Eye (tissue), 1 donor: ENCODE results near the gene TIFAB.
"Not testable (repeated sequence)": the region's sequence is repeated elsewhere in the genome, so short reads cannot be mapped to it uniquely, and the experiment has no call there.

Experiments used
- DNase-seq: peaks from one replicate; pipeline ENCODE4 v3.0.0-alpha.2; 2015

TIFAB gene

GRCh38 chr5:135452321-135453030 lies at the start of gene TIFAB:
TIFAB (minus strand) TSS chr5:135452351; CDS start chr5:135449939, 2,412 bp downstream.
- no peak for DNase-seq

GRCh38 chr5:135498637-135498995 lies 46.5 kb upstream of the TIFAB start:
- no peak for DNase-seq

- peak; percentile 62 for DNase-seq
Measured at GRCh38 chr5:135497971-135498636, 46.0 kb upstream of the TIFAB start.

- not testable (repeated sequence) for DNase-seq
Measured at GRCh38 chr5:135495531-135495930, 43.4 kb upstream of the TIFAB start.

- no peak for DNase-seq
Measured at GRCh38 chr5:135494196-135494595, 42.0 kb upstream of the TIFAB start.

GRCh38 chr5:135493406-135494180 lies 41.4 kb upstream of the TIFAB start:
- no peak for DNase-seq

- DNase-seq = no peak
Measured at GRCh38 chr5:135492319-135492626, 40.1 kb upstream of the TIFAB start.

- DNase-seq = peak; percentile 65
Measured at GRCh38 chr5:135491552-135492318, 39.6 kb upstream of the TIFAB start.

- DNase-seq = peak; percentile 62
Measured at GRCh38 chr5:135491038-135491551, 38.9 kb upstream of the TIFAB start.

GRCh38 chr5:135490245-135491037 lies 38.3 kb upstream of the TIFAB start:
- no peak for DNase-seq

GRCh38 chr5:135489466-135490244 lies 37.5 kb upstream of the TIFAB start:
- peak; percentile 84 for DNase-seq

GRCh38 chr5:135488727-135489465 lies 36.7 kb upstream of the TIFAB start:
- peak; percentile 96 for DNase-seq

- peak; percentile 60 for DNase-seq
Measured at GRCh38 chr5:135487839-135488514, 35.8 kb upstream of the TIFAB start.

GRCh38 chr5:135487037-135487395 lies 34.9 kb upstream of the TIFAB start:
- DNase-seq = no peak

- DNase-seq = no peak
Measured at GRCh38 chr5:135486131-135487036, 34.2 kb upstream of the TIFAB start.

- no peak for DNase-seq
Measured at GRCh38 chr5:135484674-135485086, 32.5 kb upstream of the TIFAB start.

- DNase-seq = no peak
Measured at GRCh38 chr5:135483254-135483653, 31.1 kb upstream of the TIFAB start.

GRCh38 chr5:135482381-135482933 lies 30.3 kb upstream of the TIFAB start:
- peak; percentile 52 for DNase-seq
